ENCODE data around the gene LRRFIP1.

Gene LRRFIP1

DNA sequence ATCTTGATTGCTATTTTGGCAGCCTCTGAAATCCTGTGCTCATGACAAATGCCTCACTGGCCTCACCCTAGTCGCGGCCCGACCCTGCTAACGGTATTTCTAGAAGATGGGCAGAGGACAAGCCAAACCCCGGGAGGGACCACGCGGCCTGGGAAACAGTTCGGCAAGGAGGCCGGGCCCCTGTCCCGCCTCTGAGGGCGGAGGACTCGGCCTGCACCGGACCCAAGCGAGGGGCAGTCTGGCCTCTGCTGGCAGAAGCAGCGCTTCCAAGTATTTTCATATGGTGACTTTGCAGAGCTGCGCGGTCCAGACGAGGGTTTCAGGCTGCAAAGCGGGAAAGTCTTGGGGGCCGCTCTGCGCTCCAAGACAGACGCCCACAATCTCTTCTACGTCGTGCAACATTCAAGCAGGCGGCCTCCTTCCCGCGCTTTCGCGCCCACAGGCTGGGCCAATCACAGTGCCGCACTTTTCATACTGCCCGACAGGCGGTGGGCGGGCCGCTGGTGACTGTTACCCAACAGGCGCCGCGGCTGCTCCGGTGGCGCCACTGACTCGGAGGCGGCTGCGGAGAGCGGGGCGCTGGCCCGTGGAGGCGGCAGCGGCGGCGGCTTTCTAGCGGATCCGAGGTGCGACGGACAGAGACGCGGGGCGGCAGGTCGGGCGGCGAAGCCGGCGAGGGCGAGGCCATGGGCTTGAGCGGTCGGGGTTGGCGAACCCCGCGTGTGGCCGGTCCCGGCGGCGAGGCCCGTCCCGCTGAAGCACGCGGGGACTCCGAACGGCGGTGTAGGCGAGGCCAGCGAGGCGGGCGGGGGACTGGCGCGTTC, 171.1 kb downstream of the LRRFIP1 start, which contains the start of gene RBM44:
TSS of gene RBM44 (plus strand) at position 544 of the 824 bp plus-strand sequence. CDS start 14,831 bp downstream, outside the sequence.
- DNase-seq, result no peak

DNA sequence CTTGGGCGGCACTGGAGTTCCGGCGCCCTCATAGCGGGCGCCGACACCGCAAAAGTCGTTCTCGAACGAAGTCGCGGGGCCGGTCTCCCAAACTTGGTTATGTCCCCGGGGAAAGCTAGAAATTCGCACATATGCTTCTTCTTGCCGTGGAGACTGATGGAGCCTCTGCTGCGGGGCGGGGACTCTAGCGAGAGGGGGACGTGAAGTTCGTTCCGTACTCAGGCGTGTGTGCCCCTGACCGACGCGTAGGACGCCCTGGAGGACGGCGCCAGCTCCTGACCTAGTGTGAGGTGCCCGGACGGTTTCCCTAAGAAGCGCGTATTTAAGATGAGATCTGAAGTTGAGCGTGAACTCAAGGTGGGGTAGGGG, 171.7 kb downstream of the LRRFIP1 start:
- no peak for DNase-seq

DNA sequence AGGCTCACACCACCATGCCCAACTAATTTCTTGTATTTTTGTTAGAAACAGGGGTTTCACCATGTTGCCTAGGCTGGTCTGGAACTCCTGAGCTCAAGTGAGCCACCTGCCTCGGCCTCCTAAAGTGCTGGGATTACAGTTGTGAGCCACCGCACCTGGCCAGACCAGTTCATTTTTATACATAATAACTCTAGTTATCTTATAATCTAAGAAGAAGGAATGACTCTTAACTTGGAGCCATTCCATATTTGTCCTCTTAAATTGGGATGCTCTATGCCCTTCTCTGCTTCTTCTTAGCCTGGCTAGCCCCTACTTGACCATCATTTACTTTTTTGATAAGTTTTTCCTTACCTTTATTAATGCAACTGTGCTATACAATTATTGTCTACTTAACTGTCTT, 174.1 kb downstream of the LRRFIP1 start:
- DNase-seq, result no peak

DNA sequence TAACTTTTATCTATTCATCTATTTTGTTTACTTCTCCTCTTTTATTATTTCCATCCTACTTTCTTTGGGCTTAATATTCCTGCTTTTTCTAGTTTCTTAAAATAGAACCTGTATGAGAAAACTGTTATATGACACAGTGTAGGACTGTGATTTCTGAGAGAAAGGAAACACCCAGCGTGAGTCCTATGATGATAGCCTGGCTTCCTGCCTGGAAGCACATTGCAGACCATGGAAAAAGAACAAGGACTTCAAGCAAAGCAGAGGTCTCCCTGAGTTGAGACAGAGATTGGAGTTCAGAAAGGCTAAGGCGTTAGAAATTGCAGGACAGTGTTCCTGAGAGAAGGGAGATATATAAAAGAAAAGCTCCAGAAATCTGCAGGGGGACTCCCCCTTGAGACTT, 178.9 kb downstream of the LRRFIP1 start:
- DNase-seq, result no peak

DNA sequence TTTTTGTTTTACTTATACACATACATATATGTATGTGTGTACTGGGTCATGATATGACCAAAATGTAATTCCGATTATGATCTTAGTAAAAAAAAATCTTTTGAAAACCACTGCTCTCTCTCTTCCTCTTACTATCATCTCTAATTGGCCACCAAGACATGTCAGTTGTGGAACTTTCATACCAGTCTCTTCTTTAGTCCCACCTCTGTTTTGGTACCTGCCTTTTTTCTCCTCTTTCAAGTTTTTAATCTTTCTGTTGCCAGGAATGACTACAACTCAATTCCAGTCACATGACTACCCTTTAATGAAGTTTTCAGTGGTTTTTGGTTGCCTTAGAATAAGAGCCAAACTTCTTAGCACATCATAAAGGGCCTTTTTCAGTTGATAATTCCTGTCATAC, 188.2 kb downstream of the LRRFIP1 start:
- no peak for DNase-seq

DNA sequence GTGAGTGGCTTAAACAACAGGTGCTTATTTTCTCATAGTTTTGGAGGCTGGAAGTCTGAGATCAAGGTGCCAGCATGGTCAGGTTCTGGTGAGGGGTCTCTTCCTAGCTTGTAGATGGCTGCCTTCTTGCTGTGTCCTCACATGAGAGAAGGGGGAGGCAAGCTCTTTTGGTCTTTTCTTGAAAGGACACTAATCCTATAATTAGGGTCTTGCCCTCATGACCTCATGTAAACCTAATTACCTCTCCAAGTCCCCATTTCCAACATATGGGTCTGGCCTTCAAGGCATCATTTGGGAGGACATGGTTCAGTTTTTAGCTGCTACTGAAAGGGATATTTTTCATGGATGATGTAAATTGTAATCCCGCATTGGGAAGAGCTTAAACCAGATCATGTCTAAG, 189.1 kb downstream of the LRRFIP1 start:
- DNase-seq, result no peak

DNA sequence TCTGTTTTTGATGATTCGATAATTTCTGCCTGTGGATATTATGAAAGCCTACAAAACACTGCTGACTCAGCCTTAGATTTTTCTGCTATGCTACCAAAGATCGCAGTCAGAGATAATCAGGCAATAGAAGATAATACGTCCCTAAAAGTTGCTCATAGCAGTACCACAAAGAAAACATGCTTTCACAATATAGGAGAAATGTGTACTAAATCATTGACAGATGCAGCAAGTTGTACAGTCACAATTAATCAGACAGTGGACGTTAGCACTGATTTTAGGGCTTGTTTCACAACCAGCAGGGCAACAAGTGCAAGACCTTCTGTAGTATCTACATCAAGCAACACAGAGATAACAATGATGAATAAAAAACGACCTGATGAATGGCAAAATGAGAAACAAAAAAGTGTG, 190.7 kb downstream of the LRRFIP1 start:
- DNase-seq, result no peak

DNA sequence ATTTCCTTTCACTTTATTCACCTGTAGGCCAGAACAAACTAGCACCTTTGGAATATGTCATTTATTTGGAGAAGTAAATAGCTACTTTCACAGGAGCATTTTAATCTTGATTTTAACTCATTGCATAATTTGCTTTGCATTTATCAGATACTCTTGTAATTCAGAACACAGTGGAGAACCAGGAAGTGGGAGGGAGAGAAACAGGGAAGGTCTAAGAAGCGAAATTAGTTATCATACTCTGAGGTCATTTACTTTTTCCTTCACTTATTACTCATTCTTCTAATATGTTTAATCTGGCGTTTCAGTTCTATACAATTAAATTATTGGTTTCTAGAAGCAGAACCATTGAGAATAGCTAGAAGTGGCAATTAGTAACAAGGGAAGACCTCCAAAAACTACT, 191.8 kb downstream of the LRRFIP1 start:
- no peak for DNase-seq

DNA sequence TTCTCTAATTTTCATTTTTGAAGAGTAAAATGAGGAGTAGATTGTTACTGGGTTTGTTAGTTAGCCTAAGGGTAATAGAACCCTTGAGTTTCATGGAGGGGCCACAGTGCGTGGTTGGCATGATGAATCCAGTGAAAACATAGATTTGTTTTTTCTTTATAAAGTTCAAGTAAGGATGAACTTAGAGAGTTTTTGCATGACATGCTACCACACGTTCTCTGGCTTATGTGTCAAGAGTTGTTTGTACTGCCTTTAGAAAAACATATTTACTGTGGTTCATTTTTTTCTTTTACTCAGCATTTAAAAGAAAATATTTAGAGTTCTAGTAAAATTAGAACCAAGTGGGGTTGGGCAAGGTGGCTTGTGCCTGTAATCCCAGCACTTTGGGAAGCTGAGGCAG, 193.0 kb downstream of the LRRFIP1 start:
- DNase-seq, result no peak

DNA sequence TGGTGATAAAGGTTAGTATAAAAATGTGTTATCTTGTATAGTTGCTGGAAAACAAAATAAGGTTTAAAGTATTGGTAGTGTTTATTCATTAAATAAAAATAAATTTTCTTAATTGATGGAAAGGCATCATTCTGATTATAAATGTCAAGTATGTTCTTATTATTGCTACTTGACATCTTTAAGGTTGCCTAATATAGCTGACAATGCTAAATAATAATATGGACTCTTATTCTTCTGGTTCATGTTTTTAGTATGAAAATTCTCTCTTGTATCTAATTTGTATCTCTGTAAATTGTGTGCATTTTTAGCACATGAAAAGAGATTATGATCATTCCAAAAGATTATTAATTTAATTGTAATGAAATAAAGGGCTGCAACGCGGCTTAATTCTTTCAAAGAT, 196.2 kb downstream of the LRRFIP1 start:
- DNase-seq, result no peak

DNA sequence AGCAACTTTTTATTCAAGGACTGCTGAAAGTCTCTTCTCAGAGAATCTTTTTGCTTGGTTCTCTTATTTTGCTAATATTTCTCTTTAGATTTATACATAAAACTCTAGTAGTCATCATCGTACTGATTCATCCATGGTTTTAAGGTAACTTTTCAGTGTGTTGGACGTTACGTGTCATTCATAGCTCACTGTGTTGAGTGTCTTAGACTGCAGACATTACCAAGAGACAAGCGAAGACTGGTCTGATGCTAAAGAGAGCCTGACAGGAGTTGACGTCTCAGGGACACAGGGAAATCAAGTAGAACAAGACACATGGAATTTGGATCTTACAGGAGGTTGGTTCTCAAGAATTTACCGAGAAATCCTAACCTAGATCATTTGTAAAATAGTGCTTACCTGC, 196.7 kb downstream of the LRRFIP1 start:
- no peak for DNase-seq

DNA sequence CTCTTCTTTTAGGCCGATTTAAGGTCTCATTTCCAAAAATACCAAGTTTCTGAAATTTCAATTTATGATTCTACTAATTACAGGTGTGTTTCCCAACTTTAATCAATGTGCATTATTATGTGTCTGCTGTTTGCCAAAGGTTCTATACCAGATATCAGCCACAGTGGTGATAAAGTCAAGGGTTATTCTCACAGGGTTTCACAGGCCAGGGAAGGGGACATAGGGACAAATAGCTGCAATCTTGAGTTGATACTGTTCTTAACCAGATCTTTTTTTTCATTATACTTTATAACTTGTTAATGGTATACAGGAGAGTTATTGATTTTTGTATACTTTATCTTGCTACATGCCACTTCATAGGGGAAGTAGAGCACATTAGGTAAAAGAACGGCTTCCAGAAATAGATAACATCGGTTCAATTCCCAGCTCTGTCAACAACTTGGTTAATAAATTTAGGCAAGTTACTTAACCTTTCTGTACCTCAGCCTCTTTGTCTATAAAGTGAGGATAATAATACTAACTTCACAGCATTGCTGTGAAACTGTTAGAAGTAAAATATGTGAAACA, 200.1 kb downstream of the LRRFIP1 start:
- DNase-seq, result no peak

Measured in activated gamma-delta T cell treated with Interleukin-2 at 50 U/mL for 16 hours (primary cell).